Skeletal muscle tissue (tissue), 4 donors: ENCODE data around the gene CHD5. TPM values are rescaled to one million over a fixed set of nuclear protein-coding genes. Genes with fewer than 3 reads are reported as not detected.

Source experiments
- H3K27ac ChIP-seq: one replicate; pipeline ENCODE4 v1.7.0; 2013; ENCODE audit warnings: mild to moderate bottlenecking, low read depth, low read length, inconsistent platforms
- H3K27me3 ChIP-seq, 3 donors: one replicate each; pipeline ENCODE4 v1.7.0; 2013; ENCODE audit warnings: low read length in 3 of 3; ENCODE audit not compliant: control insufficient read depth in 3 of 3, insufficient read depth in 3 of 3
- H3K36me3 ChIP-seq, 3 donors: one replicate each; pipeline ENCODE4 v1.7.0; 2013; ENCODE audit warnings: low read length in 3 of 3; ENCODE audit not compliant: control insufficient read depth in 3 of 3, insufficient read depth in 3 of 3
- H3K4me1 ChIP-seq, 3 donors: one replicate each; pipeline ENCODE4 v1.7.0; 2013; ENCODE audit warnings: low read length in 3 of 3, mild to moderate bottlenecking in 3 of 3; ENCODE audit not compliant: control insufficient read depth in 3 of 3, insufficient read depth in 3 of 3
- H3K4me3 ChIP-seq, 3 donors: one replicate each; pipeline ENCODE4 v1.7.0; 2013; ENCODE audit warnings: low read length in 3 of 3
- H3K9ac ChIP-seq, 3 donors: one replicate each; pipeline ENCODE4 v1.7.0; 2013; ENCODE audit warnings: low read length in 3 of 3, mild to moderate bottlenecking in 3 of 3, moderate library complexity in 2 of 3, low read depth in 1 of 3
- H3K9me3 ChIP-seq, 3 donors: one replicate each; pipeline ENCODE4 v1.7.0; 2013; ENCODE audit warnings: low read length in 3 of 3; ENCODE audit not compliant: control insufficient read depth in 3 of 3
- total RNA-seq: library from RNA; depleted of rRNA; stranded (reverse); fragments of >200 nt; gene quantifications from one replicate; pipeline ENCODE4 v1.2.3, GENCODE V29; 2014
- donor health status: Osteomylitis.

CHD5 gene
- total RNA-seq, 1 donor from 2014 or later: not detected

GRCh38 chr1:6212193-6212959, 32.3 kb upstream of the CHD5 start:
- H3K4me1 ChIP-seq: peaks cover 7 to 11% (median 9%) of the 10 kb centered on the region in 3 donors
- no peak overlapping the region for H3K27ac ChIP-seq
- peaks cover 4 to 9% (median 5%) of the 10 kb centered on the region in 3 donors for H3K36me3 ChIP-seq
- H3K27me3 ChIP-seq: peaks cover 0 to 7% (median 4%) of the 10 kb centered on the region in 3 donors
- H3K9me3 ChIP-seq: no peaks in the 10 kb centered on the region
- no peak overlapping the region for H3K9ac ChIP-seq
- no peak overlapping the region for H3K4me3 ChIP-seq

GRCh38 chr1:6211731-6212130, 31.6 kb upstream of the CHD5 start:
- Histone ChIP-seq H3K9me3 (no peaks in the 10 kb centered on the region), H3K4me3 (no peak overlapping the region), H3K27ac (no peak overlapping the region), H3K9ac (no peak overlapping the region), H3K36me3 (peaks cover 4 to 6% (median 4%) of the 10 kb centered on the region in 3 donors), H3K4me1 (peaks cover 11 to 14% (median 13%) of the 10 kb centered on the region in 3 donors), H3K27me3 (peaks cover 4 to 10% (median 9%) of the 10 kb centered on the region in 3 donors)

DNA sequence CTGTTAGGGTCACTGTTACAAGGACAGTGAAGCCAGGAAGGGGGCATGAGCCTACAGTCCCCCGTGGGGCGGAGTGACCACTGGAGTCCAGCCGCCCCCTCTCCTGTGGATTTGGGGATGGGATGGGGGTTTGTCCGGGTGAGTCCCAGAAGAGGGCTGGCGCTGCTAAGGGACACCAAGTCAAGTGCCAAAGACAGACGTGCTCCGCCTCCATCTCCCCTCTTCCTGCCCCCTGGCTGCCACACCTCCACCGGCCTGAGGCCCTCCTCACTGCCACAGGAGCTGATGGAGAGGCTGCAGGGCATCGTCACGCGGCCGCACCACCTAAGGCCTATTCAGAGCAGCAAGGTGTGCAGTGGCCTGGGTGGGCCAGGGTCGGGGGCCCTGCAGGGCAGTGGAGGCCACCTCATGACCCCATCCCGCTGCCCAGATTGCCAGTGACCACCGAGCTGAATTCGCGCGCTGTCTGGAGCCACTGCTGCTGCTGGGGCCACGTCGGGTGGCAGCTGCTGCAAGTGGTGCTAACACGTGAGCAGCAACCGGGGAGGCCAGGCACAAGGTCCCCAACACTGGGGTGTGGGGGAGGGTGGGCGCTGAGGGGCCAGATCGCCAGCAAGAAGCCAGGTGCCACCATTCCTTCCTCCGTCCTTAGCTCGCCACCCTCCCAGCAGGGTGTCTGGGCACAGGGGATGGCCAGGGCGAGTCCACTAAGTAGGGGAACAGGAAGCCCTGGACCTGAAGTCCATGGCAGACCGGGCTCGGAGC, 30.7 kb upstream of the CHD5 start:
- Histone ChIP-seq H3K27ac (no peak overlapping the region), H3K4me1 (peaks cover 12 to 19% (median 18%) of the 10 kb centered on the region in 3 donors), H3K9ac (no peak overlapping the region), H3K4me3 (no peak overlapping the region), H3K36me3 (peaks cover 3 to 4% (median 4%) of the 10 kb centered on the region in 3 donors), H3K27me3 (peaks cover 4 to 18% (median 18%) of the 10 kb centered on the region in 3 donors), H3K9me3 (no peaks in the 10 kb centered on the region)

GRCh38 chr1:6209661-6210580, 29.8 kb upstream of the CHD5 start:
- Histone ChIP-seq H3K27ac (no peak overlapping the region), H3K27me3 (peaks cover 4 to 26% (median 21%) of the 10 kb centered on the region in 3 donors), H3K4me3 (peak overlapping the region; percentile 33 to 58 (median 38)), H3K36me3 (peaks cover 0 to 4% (median 4%) of the 10 kb centered on the region in 3 donors), H3K4me1 (peaks cover 12 to 26% (median 25%) of the 10 kb centered on the region in 3 donors), H3K9ac (peak overlapping the region in 1 of 3 donors; percentile 64), H3K9me3 (no peaks in the 10 kb centered on the region)

DNA sequence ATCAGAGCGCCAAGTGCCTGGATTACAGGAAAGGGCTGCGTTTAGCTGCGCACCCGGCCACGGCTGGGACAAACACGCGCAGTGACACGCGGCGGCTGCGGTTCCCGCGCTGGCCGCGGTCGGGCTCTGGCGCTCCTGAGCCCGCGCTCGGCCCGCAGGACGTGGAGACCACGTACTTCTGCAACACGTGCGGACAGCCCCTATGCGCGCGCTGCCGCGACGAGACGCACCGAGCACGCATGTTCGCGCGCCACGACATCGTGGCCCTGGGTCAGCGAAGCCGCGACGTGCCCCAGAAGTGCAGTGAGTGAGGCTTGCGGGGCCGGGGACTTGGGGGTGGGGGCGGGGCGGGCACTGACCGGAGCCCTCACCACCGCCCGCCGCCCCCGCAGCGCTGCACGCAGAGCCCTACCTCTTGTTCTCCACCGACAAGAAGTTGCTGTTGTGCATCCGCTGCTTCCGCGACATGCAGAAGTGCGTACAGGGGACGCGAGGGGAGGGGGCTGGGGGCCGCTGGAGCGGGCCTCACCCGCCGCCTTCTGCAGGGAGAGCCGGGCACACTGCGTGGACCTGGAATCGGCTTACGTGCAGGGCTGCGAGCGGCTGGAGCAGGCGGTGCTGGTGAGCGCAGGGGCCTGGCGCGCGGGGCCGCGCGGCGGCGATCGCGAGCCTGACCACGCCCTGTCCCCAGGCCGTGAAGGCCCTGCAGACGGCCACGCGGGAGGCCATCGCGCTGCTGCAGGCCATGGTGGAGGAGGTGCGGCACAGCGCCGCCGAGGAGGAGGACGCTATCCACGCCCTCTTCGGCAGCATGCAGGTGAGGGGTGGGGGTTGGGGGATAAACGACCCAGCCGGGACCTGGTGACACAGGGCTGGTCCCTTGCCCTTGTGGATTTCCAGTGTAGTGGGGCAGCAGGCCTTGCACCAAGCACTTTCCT, 28.9 kb upstream of the CHD5 start:
- peak overlapping the region; percentile 33 to 63 (median 38) for H3K4me3 ChIP-seq
- H3K36me3 ChIP-seq: peaks cover 0 to 4% (median 4%) of the 10 kb centered on the region in 3 donors
- H3K9me3 ChIP-seq: no peaks in the 10 kb centered on the region
- no peak overlapping the region for H3K27ac ChIP-seq
- peak overlapping the region in 1 of 3 donors; percentile 64 for H3K9ac ChIP-seq
- peaks cover 4 to 30% (median 21%) of the 10 kb centered on the region in 3 donors for H3K27me3 ChIP-seq
- H3K4me1 ChIP-seq: peaks cover 12 to 29% (median 28%) of the 10 kb centered on the region in 3 donors

DNA sequence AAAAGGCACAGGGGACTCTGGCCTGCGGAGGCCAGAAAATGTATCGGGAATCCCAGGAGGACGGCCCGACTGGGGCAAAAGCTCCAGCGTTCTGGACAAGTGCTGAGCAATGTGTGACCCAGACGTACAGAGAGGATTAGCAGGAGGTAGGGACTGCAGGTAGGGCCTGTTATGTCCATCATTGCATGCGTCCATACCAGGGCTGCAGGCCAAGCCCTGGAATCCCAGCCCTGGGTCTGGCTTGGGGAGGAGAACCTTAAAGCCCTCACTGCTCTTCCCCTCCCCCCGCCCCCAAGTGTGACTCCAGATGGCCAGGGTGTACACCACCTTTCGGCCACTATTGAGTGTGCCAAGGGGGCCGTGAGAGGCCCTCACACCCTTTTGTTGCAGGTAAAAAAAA, 27.8 kb upstream of the CHD5 start:
- Histone ChIP-seq H3K27me3 (peaks cover 4 to 30% (median 21%) of the 10 kb centered on the region in 3 donors), H3K9ac (no peak overlapping the region), H3K4me3 (no peak overlapping the region), H3K27ac (no peak overlapping the region), H3K4me1 (peaks cover 12 to 29% (median 28%) of the 10 kb centered on the region in 3 donors), H3K9me3 (no peaks in the 10 kb centered on the region), H3K36me3 (peaks cover 0 to 4% (median 3%) of the 10 kb centered on the region in 3 donors)

- Histone ChIP-seq H3K4me1 (peaks cover 12 to 29% (median 28%) of the 10 kb centered on the region in 3 donors), H3K27me3 (peaks cover 4 to 30% (median 21%) of the 10 kb centered on the region in 3 donors), H3K9ac (no peak overlapping the region), H3K9me3 (no peaks in the 10 kb centered on the region), H3K4me3 (peak overlapping the region in 1 of 3 donors; percentile 6), H3K36me3 (peaks cover 0 to 2% (median 0%) of the 10 kb centered on the region in 3 donors), H3K27ac (no peak overlapping the region)
Measured at GRCh38 chr1:6207075-6207885, 27.2 kb upstream of the CHD5 start.

DNA sequence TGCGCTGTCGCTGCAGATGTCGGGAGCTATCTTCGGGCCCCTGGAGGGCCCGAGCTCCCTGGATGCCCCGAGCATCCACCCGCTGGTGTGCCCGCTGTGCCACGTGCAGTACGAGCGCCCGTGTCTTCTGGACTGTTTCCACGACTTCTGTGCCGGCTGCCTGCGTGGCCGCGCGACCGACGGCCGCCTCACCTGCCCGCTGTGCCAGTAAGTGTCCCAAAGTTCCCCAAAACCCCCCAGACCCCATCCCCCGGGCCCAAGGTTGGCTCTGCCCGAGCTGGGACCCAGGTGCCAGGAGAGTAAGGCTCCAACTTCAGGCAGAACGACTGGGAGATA, 26.4 kb upstream of the CHD5 start:
- H3K9ac ChIP-seq: peak overlapping the region; percentile 20 to 83 (median 50)
- H3K36me3 ChIP-seq: no peaks in the 10 kb centered on the region
- peak overlapping the region; percentile 62 to 75 (median 66) for H3K4me3 ChIP-seq
- peaks cover 12 to 29% (median 28%) of the 10 kb centered on the region in 3 donors for H3K4me1 ChIP-seq
- no peak overlapping the region for H3K27ac ChIP-seq
- peaks cover 4 to 30% (median 21%) of the 10 kb centered on the region in 3 donors for H3K27me3 ChIP-seq
- no peaks in the 10 kb centered on the region for H3K9me3 ChIP-seq
